HEK293 (cell line): ENCODE measurements around the gene PLEKHB2.
"Not testable (repeated sequence)": the region's sequence is repeated elsewhere in the genome, so short reads cannot be mapped to it uniquely, and the experiment has no call there.

Experiments used
- CTCF ChIA-PET: fragments of 350-600 bp; formaldehyde crosslinking; extraction: SDS; loops from one replicate; lab custom pipeline; 2021; ENCODE audit warnings: antibody characterized with exemption; lab: Yijun Ruan, JAX
- POLR2A ChIA-PET: fragments of 300-600 bp; formaldehyde crosslinking; extraction: SDS; loops from one replicate; lab custom pipeline; 2020; ENCODE audit warnings: antibody characterized with exemption, inconsistent platforms; lab: Yijun Ruan, JAX
- H3K27ac ChIP-seq: fragments of 200-500 bp; sonication (Bioruptor generic); 2 replicates; pipeline ENCODE4 v1.5.1; 2014; ENCODE audit warnings: low read depth, low read length, control low read depth, inconsistent platforms; ENCODE audit errors: extremely low read depth
- H3K36me3 ChIP-seq, 2 experiments: fragments of 200-500 bp in 1 of 2; sonication (Bioruptor generic) in 1 of 2; 1 replicate in 1 of 2; 2 replicates in 1 of 2; pipeline ENCODE4 v1.5.1; 2014 to 2017; ENCODE audit warnings: inconsistent platforms in 2 of 2, low read length in 2 of 2; ENCODE audit not compliant: control insufficient read depth in 2 of 2, insufficient read depth in 1 of 2
- H3K4me1 ChIP-seq: fragments of 200-500 bp; sonication (Bioruptor generic); 2 replicates; pipeline ENCODE4 v1.5.1; 2014; ENCODE audit warnings: mild to moderate bottlenecking, low read length, inconsistent platforms; ENCODE audit not compliant: control insufficient read depth, insufficient read depth
- H3K4me3 ChIP-seq: 2 replicates; pipeline ENCODE4 v1.5.1; 2011; ENCODE audit warnings: low read depth, mild to moderate bottlenecking, control low read depth, low read length, moderate library complexity
- H3K9me3 ChIP-seq: fragments of 200-500 bp; sonication (Bioruptor generic); 2 replicates; pipeline ENCODE4 v1.5.1; 2014; ENCODE audit warnings: low read depth, low read length, inconsistent platforms; ENCODE audit not compliant: control insufficient read depth, insufficient read depth
- FEZF1 ChIP-seq: fragments of 450-650 bp; formaldehyde crosslinking; IDR thresholded peaks from 2 replicates; pipeline ENCODE4 v1.5.1; 2016; ENCODE audit warnings: missing biosample characterization, missing genetic modification characterization
- HOXC10 ChIP-seq: sonication (generic); formaldehyde crosslinking; IDR thresholded peaks from 2 replicates; pipeline ENCODE4 v1.8.1; 2023; ENCODE audit warnings: mild to moderate bottlenecking, missing genetic modification reagents
- SETDB1 ChIP-seq: IDR thresholded peaks from one replicate; pipeline ENCODE4 v1.6.1; 2017; ENCODE audit warnings: mild to moderate bottlenecking, low read length, moderate library complexity, mixed read lengths; ENCODE audit not compliant: insufficient read length
- ZNF221 ChIP-seq: fragments of 450-650 bp; formaldehyde crosslinking; IDR thresholded peaks from 2 replicates; pipeline ENCODE4 v1.5.1; 2017; ENCODE audit warnings: missing biosample characterization, missing genetic modification characterization, borderline replicate concordance
- ZNF549 ChIP-seq: fragments of 450-650 bp; IDR thresholded peaks from 2 replicates; pipeline ENCODE4 v1.5.1; 2018; ENCODE audit warnings: missing biosample characterization, missing genetic modification characterization, mild to moderate bottlenecking, inconsistent platforms, moderate library complexity
- ZNF654 ChIP-seq: fragments of 450-650 bp; formaldehyde crosslinking; IDR thresholded peaks from 2 replicates; pipeline ENCODE4 v1.5.1; 2016; ENCODE audit warnings: low read depth, missing biosample characterization, missing genetic modification characterization
- ZNF776 ChIP-seq: fragments of 450-650 bp; formaldehyde crosslinking; IDR thresholded peaks from 2 replicates; pipeline ENCODE4 v1.5.0; 2017; ENCODE audit warnings: missing biosample characterization, missing genetic modification characterization, borderline replicate concordance

The PLEKHB2 gene

GRCh38 chr2:131168538-131168937, 63.4 kb downstream of the PLEKHB2 start:
- Histone ChIP-seq H3K27ac (no peak overlapping the region), H3K9me3 (no peaks in the 10 kb centered on the region), H3K4me3 (no peak overlapping the region), H3K36me3 (no peaks in the 10 kb centered on the region), H3K4me1 (no peaks in the 10 kb centered on the region)
- POLR2A ChIA-PET: no interaction called here
- TF ChIP-seq ZNF776 (tag by site-specific recombination): no peak
- no peak for TF ChIP-seq HOXC10 (CRISPR knock-in tag)
- TF ChIP-seq ZNF549 (tag by site-specific recombination): no peak
- TF ChIP-seq SETDB1: no peak
- no peak for TF ChIP-seq ZNF221 (tag by site-specific recombination)
- TF ChIP-seq ZNF654 (tag by site-specific recombination): no peak
- CTCF ChIA-PET: interaction anchor here (0.6 kb wide), 1 partner anchor 38 kb away, joined by 3 read pairs; no protein-coding TSS in a partner anchor

GRCh38 chr2:131178050-131178449, 72.9 kb downstream of the PLEKHB2 start:
- H3K27ac ChIP-seq, CTCF ChIA-PET, H3K9me3 ChIP-seq, H3K4me3 ChIP-seq, POLR2A ChIA-PET, H3K36me3 ChIP-seq, H3K4me1 ChIP-seq: not testable (repeated sequence)

GRCh38 chr2:131178721-131179418, 73.7 kb downstream of the PLEKHB2 start:
- H3K4me3 ChIP-seq, H3K36me3 ChIP-seq, CTCF ChIA-PET, H3K4me1 ChIP-seq, H3K27ac ChIP-seq, H3K9me3 ChIP-seq, POLR2A ChIA-PET: not testable (repeated sequence)

- H3K4me3 ChIP-seq, H3K36me3 ChIP-seq, H3K4me1 ChIP-seq, POLR2A ChIA-PET, H3K9me3 ChIP-seq, H3K27ac ChIP-seq: not testable (repeated sequence)
- CTCF ChIA-PET: interaction anchor here (0.5 kb wide), 1 partner anchor 131 kb away, joined by 4 read pairs; no protein-coding TSS in a partner anchor
Measured at GRCh38 chr2:131181451-131181850, 76.3 kb downstream of the PLEKHB2 start.

GRCh38 chr2:131193421-131193820, 88.3 kb downstream of the PLEKHB2 start:
- H3K4me1 ChIP-seq, H3K27ac ChIP-seq, H3K9me3 ChIP-seq, H3K4me3 ChIP-seq, POLR2A ChIA-PET, CTCF ChIA-PET, H3K36me3 ChIP-seq: not testable (repeated sequence)
- TF ChIP-seq FEZF1 (tag by site-specific recombination): 0 out of 2 replicates have a peak, but pooled peaks have one; percentile 10

- not testable (repeated sequence) for H3K4me1 ChIP-seq
Measured at GRCh38 chr2:131196186-131196585, 91.0 kb downstream of the PLEKHB2 start.

More at GRCh38 chr2:131196186-131196585, 91.0 kb downstream of the PLEKHB2 start:
- H3K27ac ChIP-seq, H3K36me3 ChIP-seq, CTCF ChIA-PET, H3K9me3 ChIP-seq, H3K4me3 ChIP-seq, POLR2A ChIA-PET: not testable (repeated sequence)
